Trophoblast cell (in vitro differentiated cells and primary cell): ENCODE measurements around the gene CES2.

Source experiments
- DNase-seq, 2 donors: peaks; one replicate each; pipeline ENCODE4 v3.0.0-alpha.2; 2016
- H2AFZ ChIP-seq: 2 replicates; pipeline ENCODE4 v1.6.1; 2013; ENCODE audit warnings: low read length, moderate library complexity, mild to moderate bottlenecking; ENCODE audit not compliant: insufficient read depth, poor library complexity
- H2AK5ac ChIP-seq: 2 replicates; pipeline ENCODE4 v1.6.1; 2013; ENCODE audit warnings: mild to moderate bottlenecking, low read length
- H2BK120ac ChIP-seq: 2 replicates; pipeline ENCODE4 v1.6.1; 2013; ENCODE audit warnings: low read length, mild to moderate bottlenecking, moderate library complexity; ENCODE audit not compliant: insufficient read depth, poor library complexity
- H2BK12ac ChIP-seq: 2 replicates; pipeline ENCODE4 v1.6.1; 2013; ENCODE audit warnings: mild to moderate bottlenecking, low read length, moderate library complexity
- H2BK5ac ChIP-seq: 2 replicates; pipeline ENCODE4 v1.6.1; 2013; ENCODE audit warnings: low read length, low read depth, moderate library complexity, mild to moderate bottlenecking; ENCODE audit not compliant: poor library complexity
- H3K14ac ChIP-seq: 2 replicates; pipeline ENCODE4 v1.6.1; 2013; ENCODE audit warnings: mild to moderate bottlenecking, low read length
- H3K18ac ChIP-seq: 2 replicates; pipeline ENCODE4 v1.6.1; 2013; ENCODE audit warnings: mild to moderate bottlenecking, low read length
- H3K23ac ChIP-seq: 2 replicates; pipeline ENCODE4 v1.6.1; 2013; ENCODE audit warnings: low read length
- H3K27ac ChIP-seq: 2 replicates; pipeline ENCODE4 v1.5.1; 2013; ENCODE audit warnings: low read depth, mild to moderate bottlenecking, inconsistent platforms, low read length, moderate library complexity
- H3K27me3 ChIP-seq: 2 replicates; pipeline ENCODE4 v1.6.1; 2013; ENCODE audit warnings: inconsistent platforms, mild to moderate bottlenecking, low read length, moderate library complexity; ENCODE audit not compliant: insufficient read depth
- H3K36me3 ChIP-seq, 2 experiments: 1 replicate in 1 of 2; 2 replicates in 1 of 2; pipeline ENCODE4 v1.6.1; 2013; ENCODE audit warnings: low read length in 2 of 2, mild to moderate bottlenecking in 2 of 2, moderate library complexity in 1 of 2; ENCODE audit not compliant: insufficient read depth in 2 of 2, control insufficient read depth in 1 of 2
- H3K4ac ChIP-seq: 2 replicates; pipeline ENCODE4 v1.6.1; 2013; ENCODE audit warnings: low read depth, mild to moderate bottlenecking, low read length, moderate library complexity
- H3K4me1 ChIP-seq, 2 experiments: 1 replicate in 1 of 2; 2 replicates in 1 of 2; pipeline ENCODE4 v1.6.1; 2013; ENCODE audit warnings: low read length in 2 of 2, mild to moderate bottlenecking in 2 of 2, moderate library complexity in 1 of 2; ENCODE audit not compliant: insufficient read depth in 2 of 2, control insufficient read depth in 1 of 2
- H3K4me2 ChIP-seq: 2 replicates; pipeline ENCODE4 v1.6.1; 2013; ENCODE audit warnings: inconsistent platforms, mild to moderate bottlenecking, low read length, moderate library complexity
- H3K4me3 ChIP-seq: 2 replicates; pipeline ENCODE4 v1.5.1; 2013; ENCODE audit warnings: mild to moderate bottlenecking, low read depth, low read length, inconsistent platforms
- H3K79me1 ChIP-seq: one replicate; pipeline ENCODE4 v1.6.1; 2013; ENCODE audit warnings: low read length
- H3K79me2 ChIP-seq: 2 replicates; pipeline ENCODE4 v1.6.1; 2013; ENCODE audit warnings: low read length, mild to moderate bottlenecking; ENCODE audit not compliant: control insufficient read depth, insufficient read depth, poor library complexity
- H3K9ac ChIP-seq: 2 replicates; pipeline ENCODE4 v1.6.1; 2013; ENCODE audit warnings: mild to moderate bottlenecking, low read length
- H3K9me3 ChIP-seq: 2 replicates; pipeline ENCODE4 v1.6.1; 2013; ENCODE audit warnings: low read depth, mild to moderate bottlenecking, control low read depth, inconsistent platforms, low read length; ENCODE audit not compliant: insufficient read depth
- H4K12ac ChIP-seq: 2 replicates; pipeline ENCODE4 v1.6.1; 2013; ENCODE audit warnings: low read depth, mild to moderate bottlenecking, low read length, moderate library complexity
- H4K8ac ChIP-seq: 2 replicates; pipeline ENCODE4 v1.6.1; 2013; ENCODE audit warnings: low read depth, mild to moderate bottlenecking, low read length, moderate library complexity
- H4K91ac ChIP-seq: one replicate; pipeline ENCODE4 v1.6.1; 2013; ENCODE audit warnings: low read depth, mild to moderate bottlenecking, low read length, moderate library complexity
- WGBS: extraction: QIAGEN DNeasy Blood & Tissue Kit; methylation state at CpG from one replicate; pipeline ENCODE4 v1.1.7; 2013; ENCODE audit warnings: missing lambda C conversion rate; ENCODE audit not compliant: insufficient read length, insufficient coverage; ENCODE audit errors: extremely low coverage; 5-methylcytosine and 5-hydroxymethylcytosine counted together

Gene CES2

DNA sequence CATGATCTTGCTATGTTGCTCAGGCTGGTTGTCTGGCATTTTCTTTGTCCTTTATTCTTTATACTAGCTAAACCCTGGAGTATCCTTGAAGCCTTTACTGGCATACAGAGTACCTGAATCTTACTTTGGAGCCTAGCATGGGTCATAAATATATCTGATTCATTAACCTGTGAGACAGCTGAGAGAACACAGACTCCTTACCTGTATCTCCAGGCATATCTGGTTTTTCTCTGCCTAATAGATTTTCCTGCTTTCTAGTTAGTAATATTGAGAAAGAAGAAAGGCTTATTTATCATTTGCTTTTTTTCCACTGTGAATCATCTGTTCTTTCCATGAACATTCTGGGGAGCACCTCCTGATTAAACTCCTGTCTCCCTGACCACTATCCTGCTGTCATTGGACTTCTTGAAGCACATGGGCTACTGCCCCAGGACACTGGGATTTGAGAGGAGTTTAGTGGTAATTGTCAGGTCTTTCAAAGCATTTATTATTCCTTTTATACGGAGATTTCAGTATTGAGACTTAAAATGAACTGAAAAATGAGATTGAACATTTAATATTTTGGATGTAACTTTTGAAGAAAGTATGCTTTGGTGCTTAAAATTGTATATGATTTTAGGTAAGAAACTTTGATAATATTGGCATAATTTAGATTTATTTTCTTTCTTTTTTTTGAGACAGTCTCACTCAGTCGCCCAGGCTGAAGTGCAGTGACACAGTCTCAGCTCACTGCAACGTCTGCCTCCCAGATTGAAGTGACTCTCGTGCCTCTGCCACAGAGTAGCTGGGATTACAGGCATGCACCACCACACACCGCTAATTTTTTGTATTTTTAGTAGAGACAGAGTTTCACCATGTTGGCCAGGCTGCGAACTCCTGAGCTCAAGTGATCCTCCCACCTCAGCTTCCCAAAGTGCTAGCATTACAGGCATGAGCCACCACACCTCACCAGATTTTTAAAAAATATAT, 46.4 kb upstream of the CES2 start:
- Histone ChIP-seq H3K4me1 (peaks cover 8 to 17% of the 10 kb centered on the region in 2 experiments), H3K27ac (peak overlapping the region; percentile 44), H4K91ac (no peak overlapping the region), H2BK12ac (no peak overlapping the region), H3K27me3 (no peaks in the 10 kb centered on the region), H3K79me1 (no peaks in the 10 kb centered on the region), H3K9ac (no peak overlapping the region), H3K79me2 (no peaks in the 10 kb centered on the region), H3K4me2 (no peak overlapping the region), H3K9me3 (no peaks in the 10 kb centered on the region), H4K8ac (no peak overlapping the region), H2AFZ (no peak overlapping the region), H3K4me3 (no peak overlapping the region), H3K23ac (no peak overlapping the region), H2BK120ac (no peak overlapping the region), H4K12ac (no peak overlapping the region), H2AK5ac (no peak overlapping the region), H2BK5ac (no peak overlapping the region), H3K4ac (no peak overlapping the region), H3K18ac (no peak overlapping the region), H3K36me3 (peaks cover 15 to 21% of the 10 kb centered on the region in 2 experiments), H3K14ac (no peak overlapping the region)
- WGBS = no CpG with 5 or more reads among the region's 6 CpGs
- no peak for DNase-seq

DNA sequence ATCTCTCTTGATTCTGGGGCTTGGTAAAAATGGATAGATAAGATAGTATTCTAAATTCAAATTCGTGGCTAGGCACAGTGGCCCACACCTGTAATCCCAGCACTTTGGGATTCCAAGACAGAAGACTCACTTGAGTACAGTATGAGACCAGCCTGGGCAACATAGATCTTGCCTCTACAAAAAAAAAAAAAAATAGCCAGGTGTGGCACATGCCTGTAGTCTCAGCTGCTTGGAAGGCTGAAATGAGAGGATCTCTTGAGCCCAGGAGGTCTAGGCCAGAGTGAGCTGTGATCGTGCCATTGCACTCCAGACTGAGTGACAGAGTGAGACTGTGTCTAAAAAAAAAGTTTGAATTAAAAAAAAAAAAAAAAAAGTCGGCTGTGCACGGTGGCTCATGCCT, 45.7 kb upstream of the CES2 start:
- Histone ChIP-seq H3K9ac (no peak overlapping the region), H2AK5ac (no peak overlapping the region), H3K27me3 (no peaks in the 10 kb centered on the region), H4K91ac (no peak overlapping the region), H2BK5ac (no peak overlapping the region), H3K23ac (no peak overlapping the region), H3K4ac (no peak overlapping the region), H2BK120ac (no peak overlapping the region), H3K9me3 (peaks cover 2% of the 10 kb centered on the region), H3K4me2 (no peak overlapping the region), H2AFZ (no peak overlapping the region), H3K14ac (no peak overlapping the region), H2BK12ac (no peak overlapping the region), H3K79me2 (no peaks in the 10 kb centered on the region), H3K4me3 (no peak overlapping the region), H3K27ac (no peak overlapping the region), H4K12ac (no peak overlapping the region), H3K79me1 (no peaks in the 10 kb centered on the region), H4K8ac (no peak overlapping the region), H3K18ac (no peak overlapping the region), H3K4me1 (peaks cover 8 to 17% of the 10 kb centered on the region in 2 experiments), H3K36me3 (peaks cover 11 to 16% of the 10 kb centered on the region in 2 experiments)
- WGBS = no CpG with 5 or more reads among the region's 4 CpGs
- DNase-seq = no peak

DNA sequence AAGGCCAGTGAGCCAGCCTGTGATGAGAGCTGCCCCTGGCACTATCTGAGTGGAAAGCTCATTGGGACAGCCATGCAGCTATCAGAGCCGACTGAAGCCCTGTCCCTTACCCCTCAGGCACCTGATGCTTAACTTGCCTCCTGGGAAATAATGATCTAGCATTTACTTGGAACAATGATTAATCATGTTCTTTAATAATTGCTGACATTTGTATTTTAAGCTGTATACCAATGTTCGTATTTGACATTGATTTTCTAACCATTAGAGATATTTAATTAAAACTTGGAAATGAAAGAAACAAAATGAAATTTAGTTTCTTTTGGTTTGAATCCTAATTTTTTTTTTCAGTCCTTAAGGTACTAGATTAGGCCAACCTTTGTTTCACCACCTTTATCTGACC, 44.5 kb upstream of the CES2 start:
- DNase-seq = no peak
- H3K79me1 ChIP-seq = no peaks in the 10 kb centered on the region
- no peak overlapping the region for H2AFZ ChIP-seq
- H3K4me2 ChIP-seq = no peak overlapping the region
- H3K4ac ChIP-seq = no peak overlapping the region
- H4K12ac ChIP-seq = no peak overlapping the region
- no peak overlapping the region for H4K91ac ChIP-seq
- no peak overlapping the region for H2AK5ac ChIP-seq
- no peak overlapping the region for H3K9ac ChIP-seq
- H3K14ac ChIP-seq = no peak overlapping the region
- H3K23ac ChIP-seq = no peak overlapping the region
- H2BK12ac ChIP-seq = no peak overlapping the region
- H3K27ac ChIP-seq = no peak overlapping the region
- no peak overlapping the region for H3K4me3 ChIP-seq
- H2BK120ac ChIP-seq = no peak overlapping the region
- H3K36me3 ChIP-seq = peaks cover 2 to 5% of the 10 kb centered on the region in 2 experiments
- H4K8ac ChIP-seq = no peak overlapping the region
- H3K9me3 ChIP-seq = peaks cover 2% of the 10 kb centered on the region
- WGBS = no CpG with 5 or more reads among the region's 2 CpGs
- H2BK5ac ChIP-seq = no peak overlapping the region
- no peaks in the 10 kb centered on the region for H3K27me3 ChIP-seq
- H3K4me1 ChIP-seq = peaks cover 0 to 10% of the 10 kb centered on the region in 2 experiments
- no peaks in the 10 kb centered on the region for H3K79me2 ChIP-seq
- H3K18ac ChIP-seq = no peak overlapping the region

DNA sequence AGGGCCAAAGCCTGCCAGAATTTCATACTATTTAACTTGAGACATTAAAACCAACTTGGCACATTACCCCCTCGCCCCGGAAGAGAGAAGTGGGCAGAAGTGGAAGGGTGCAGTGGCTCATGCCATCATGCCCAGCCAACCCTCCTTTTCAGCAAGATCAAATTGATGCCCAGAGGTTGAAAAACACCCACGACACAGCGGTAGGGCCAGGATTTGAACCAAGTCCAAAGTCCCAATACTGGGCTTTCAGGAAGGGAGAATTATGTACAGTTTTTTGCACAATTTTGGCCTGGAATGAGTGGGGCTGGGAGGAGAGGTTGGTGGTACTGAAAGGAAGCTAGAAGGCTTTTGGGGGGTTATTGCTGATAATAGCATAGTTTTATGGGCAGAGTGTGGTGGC, 44.0 kb upstream of the CES2 start:
- H3K4me3 ChIP-seq = no peak overlapping the region
- no CpG with 5 or more reads among the region's 4 CpGs for WGBS
- H2BK5ac ChIP-seq = no peak overlapping the region

More for the DNA sequence above, 44.0 kb upstream of the CES2 start:
- Histone ChIP-seq H3K27ac (no peak overlapping the region), H3K4me2 (no peak overlapping the region), H3K23ac (no peak overlapping the region), H3K18ac (no peak overlapping the region), H4K91ac (no peak overlapping the region), H4K12ac (no peak overlapping the region), H2BK12ac (no peak overlapping the region), H3K79me2 (no peaks in the 10 kb centered on the region), H3K4ac (no peak overlapping the region), H3K79me1 (no peaks in the 10 kb centered on the region), H3K27me3 (no peaks in the 10 kb centered on the region), H3K9ac (no peak overlapping the region), H3K36me3 (peaks cover 2 to 5% of the 10 kb centered on the region in 2 experiments), H3K14ac (no peak overlapping the region), H2BK120ac (no peak overlapping the region), H3K9me3 (peaks cover 2% of the 10 kb centered on the region), H2AFZ (no peak overlapping the region), H3K4me1 (peaks cover 0 to 10% of the 10 kb centered on the region in 2 experiments), H2AK5ac (no peak overlapping the region), H4K8ac (no peak overlapping the region)
- DNase-seq = no peak
